ENCODE data around the gene RASAL2. TPM values are rescaled to one million over a fixed set of nuclear protein-coding genes. Genes with fewer than 3 reads are reported as not detected.

The RASAL2 gene
- total and polyA plus RNA-seq, 9 of the 15 experiments (the other 6 are each of a cell fraction or from before 2014, with no cell fraction given), result 0.13 to 1.0 (median 0.62) TPM

DNA sequence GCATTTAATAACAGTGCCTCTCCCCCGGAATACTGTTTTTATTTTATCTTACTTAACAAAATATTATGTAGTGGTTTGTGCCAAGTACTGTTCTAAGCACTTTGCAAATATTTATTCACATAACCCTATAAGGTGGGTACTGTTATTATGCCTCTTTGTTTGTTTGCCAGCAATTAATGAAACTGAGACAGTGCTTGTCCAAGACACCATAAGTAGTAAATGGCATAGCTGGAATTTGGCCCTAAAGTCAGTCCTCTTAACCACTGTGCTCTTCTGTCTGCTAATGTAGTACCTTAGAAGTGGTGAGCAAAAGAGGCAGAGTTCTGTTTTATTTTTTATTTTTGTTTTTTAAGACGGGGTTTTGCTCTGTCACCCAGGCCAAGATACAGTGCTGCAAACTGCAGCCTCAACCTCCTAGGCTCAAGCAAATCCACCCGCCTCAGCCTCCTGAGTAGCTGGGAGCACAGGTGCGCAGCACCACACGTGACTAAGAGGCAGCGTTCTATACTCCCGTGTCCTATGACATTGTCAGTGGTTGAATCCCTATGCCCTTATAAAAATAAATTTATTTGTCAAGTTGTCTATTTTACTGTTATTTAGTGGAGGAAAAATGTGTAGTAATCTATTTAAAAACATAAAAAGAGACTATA lies 237.1 kb downstream of the RASAL2 start:
- intact Hi-C loops (cut with micrococcal nuclease), result no loop called here
- ATAC-seq, result no peak
- CTCF ChIA-PET (ENCODE audit: low intra/inter-chr PET ratio), result no interaction called here

More for the DNA sequence above, 237.1 kb downstream of the RASAL2 start:
- no peaks in the 10 kb centered on the region for H3K79me2 ChIP-seq (ENCODE audit: control insufficient read depth, insufficient read depth, low read length)
- H4K20me1 ChIP-seq (replicated peaks; ENCODE audit: control insufficient read depth, insufficient read depth, low read length), result no peaks in the 10 kb centered on the region
- no TSS peak for BruUV-seq (replicated peaks)
- FAIRE-seq, result no peak
- 3% methylated on average over 7 of the region's 7 CpGs for WGBS (ENCODE audit: insufficient coverage, low coverage, missing lambda C conversion rate)
- TF ChIP-seq ZNF707 (CRISPR knock-in tag; conservative IDR thresholded peaks at IDR 0.05) (no peak), KLF6 (CRISPR knock-in tag; IDR thresholded peaks at IDR 0.05; ENCODE audit: borderline replicate concordance) (no peak), HDGF (IDR thresholded peaks at IDR 0.05) (no peak), SOX6 (IDR thresholded peaks at IDR 0.05) (no peak), IFI16 (CRISPR knock-in tag; IDR thresholded peaks at IDR 0.05) (no peak), SETDB1 (IDR thresholded peaks at IDR 0.05; ENCODE audit: low read length) (no peak), SP2 (IDR thresholded peaks at IDR 0.05; ENCODE audit: extremely low read depth, low read depth, low read length, poor library complexity, severe bottlenecking) (no peak), GABPA (tag; conservative IDR thresholded peaks at IDR 0.05; ENCODE audit: low read depth) (no peak), TBP (optimal IDR thresholded peaks at IDR 0.05; ENCODE audit: low read depth, low read length) (no peak), ZFP36 (IDR thresholded peaks at IDR 0.05; ENCODE audit: low read depth, low read length, partially characterized antibody) (no peak), MAZ (CRISPR knock-in tag; conservative IDR thresholded peaks at IDR 0.05 in 1 of 2, IDR thresholded peaks at IDR 0.05 in 1 of 2) (no peak), ETV1 (tag; conservative IDR thresholded peaks at IDR 0.05; ENCODE audit: low read depth) (no peak), RB1 (IDR thresholded peaks at IDR 0.05; ENCODE audit: low read depth) (no peak), POLR2A (conservative IDR thresholded peaks at IDR 0.05) (no peak), COPS2 (conservative IDR thresholded peaks at IDR 0.05) (no peak), ZBTB1 (CRISPR knock-in tag; IDR thresholded peaks at IDR 0.05; ENCODE audit: borderline replicate concordance, low read depth) (no peak), KLF13 (tag; IDR thresholded peaks at IDR 0.05; ENCODE audit: borderline replicate concordance, low read depth) (no peak)
- TF ChIP-seq, protein P1, sequence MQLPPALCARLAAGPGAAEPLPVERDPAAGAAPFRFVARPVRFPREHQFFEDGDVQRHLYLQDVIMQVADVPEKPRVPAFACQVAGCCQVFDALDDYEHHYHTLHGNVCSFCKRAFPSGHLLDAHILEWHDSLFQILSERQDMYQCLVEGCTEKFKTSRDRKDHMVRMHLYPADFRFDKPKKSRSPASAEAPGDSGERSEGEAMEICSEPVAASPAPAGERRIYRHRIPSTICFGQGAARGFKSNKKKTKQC (CRISPR knock-in tag; IDR thresholded peaks at IDR 0.05), result no peak
- TF ChIP-seq, protein P2, sequence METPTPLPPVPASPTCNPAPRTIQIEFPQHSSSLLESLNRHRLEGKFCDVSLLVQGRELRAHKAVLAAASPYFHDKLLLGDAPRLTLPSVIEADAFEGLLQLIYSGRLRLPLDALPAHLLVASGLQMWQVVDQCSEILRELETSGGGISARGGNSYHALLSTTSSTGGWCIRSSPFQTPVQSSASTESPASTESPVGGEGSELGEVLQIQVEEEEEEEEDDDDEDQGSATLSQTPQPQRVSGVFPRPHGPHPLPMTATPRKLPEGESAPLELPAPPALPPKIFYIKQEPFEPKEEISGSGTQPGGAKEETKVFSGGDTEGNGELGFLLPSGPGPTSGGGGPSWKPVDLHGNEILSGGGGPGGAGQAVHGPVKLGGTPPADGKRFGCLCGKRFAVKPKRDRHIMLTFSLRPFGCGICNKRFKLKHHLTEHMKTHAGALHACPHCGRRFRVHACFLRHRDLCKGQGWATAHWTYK (CRISPR knock-in tag; IDR thresholded peaks at IDR 0.05), result no peak
- H3K4me3 ChIP-seq, result no peak overlapping the region
- no peak overlapping the region for H2AFZ ChIP-seq (ENCODE audit: low read depth, low read length)
- no peaks in the 10 kb centered on the region for H3K36me3 ChIP-seq (ENCODE audit: control insufficient read depth, insufficient read depth, low read length)
- H3K9me3 ChIP-seq (replicated peaks; ENCODE audit: control insufficient read depth, insufficient read depth, low read depth, low read length), result no peaks in the 10 kb centered on the region
- H3K27me3 ChIP-seq (ENCODE audit: control insufficient read depth in 2 of 2, insufficient read depth in 2 of 2, low read length in 2 of 2), result no peaks in the 10 kb centered on the region
- no peaks in the 10 kb centered on the region for H3K4me1 ChIP-seq (replicated peaks in 1 of 2; ENCODE audit: control insufficient read depth in 2 of 2, insufficient read depth in 2 of 2, low read length in 2 of 2)
- no peak overlapping the region for H3K4me2 ChIP-seq (ENCODE audit: insufficient read depth, low read length)
- DNase-seq (ENCODE audit: extremely low read depth in 1 of 4, low spot score in 3 of 4), result no peak
- H3K9me1 ChIP-seq (ENCODE audit: control insufficient read depth, insufficient read depth, low read length), result no peaks in the 10 kb centered on the region
- H3K9ac ChIP-seq (ENCODE audit: insufficient read depth in 1 of 2, low read depth in 2 of 2, low read length in 2 of 2), result no peak overlapping the region
- no peak overlapping the region for H3K27ac ChIP-seq (ENCODE audit: extremely low read depth, low read depth, low read length)
- in situ Hi-C loops (cut with MboI), result no loop called here
- POLR2A ChIA-PET, result no interaction called here

Data from K562 (cell line).